IPS-18c (cell line): ENCODE data around the gene CD151.

Experiments
- H3K4me3 ChIP-seq: 2 replicates; pipeline ENCODE4 v1.7.0; 2013; ENCODE audit warnings: low read depth, mild to moderate bottlenecking, low read length, moderate library complexity; ENCODE audit not compliant: insufficient read depth
- H3K9me3 ChIP-seq: one replicate; pipeline ENCODE4 v1.6.1; 2013; ENCODE audit warnings: mild to moderate bottlenecking, low read length, moderate library complexity; ENCODE audit not compliant: control insufficient read depth, insufficient read depth

CD151 gene

GRCh38 chr11:833114-833791 lies 501 bp downstream of the CD151 start:
- H3K4me3 ChIP-seq, result peak overlapping the region; percentile 66
- peaks cover 5% of the 10 kb centered on the region for H3K9me3 ChIP-seq

- Histone ChIP-seq H3K4me3 (peak overlapping the region; percentile 66), H3K9me3 (peaks cover 5% of the 10 kb centered on the region)
These were observed 1.1 kb downstream of the CD151 start for GRCh38 chr11:833849-834311.

GRCh38 chr11:834371-835316 lies 1.9 kb downstream of the CD151 start:
- no peak overlapping the region for H3K4me3 ChIP-seq
- H3K9me3 ChIP-seq, result peaks cover 5% of the 10 kb centered on the region

- no peak overlapping the region for H3K4me3 ChIP-seq
- peaks cover 2% of the 10 kb centered on the region for H3K9me3 ChIP-seq
These were observed 3.5 kb downstream of the CD151 start for GRCh38 chr11:836274-836673.

GRCh38 chr11:836700-837099 lies 3.9 kb downstream of the CD151 start:
- Histone ChIP-seq H3K9me3 (peaks cover 2% of the 10 kb centered on the region), H3K4me3 (no peak overlapping the region)

GRCh38 chr11:837189-837989 lies 4.6 kb downstream of the CD151 start:
- Histone ChIP-seq H3K4me3 (no peak overlapping the region), H3K9me3 (peaks cover 2% of the 10 kb centered on the region)

GRCh38 chr11:837990-838307 lies 5.2 kb downstream of the CD151 start:
- Histone ChIP-seq H3K4me3 (no peak overlapping the region), H3K9me3 (peaks cover 2% of the 10 kb centered on the region)

GRCh38 chr11:838441-839279 lies 5.9 kb downstream of the CD151 start:
- Histone ChIP-seq H3K4me3 (no peak overlapping the region), H3K9me3 (peaks cover 2% of the 10 kb centered on the region)

GRCh38 chr11:839280-839623 lies 6.5 kb downstream of the CD151 start:
- H3K4me3 ChIP-seq, result no peak overlapping the region
- H3K9me3 ChIP-seq, result peaks cover 2% of the 10 kb centered on the region

GRCh38 chr11:839875-840617 lies 7.3 kb downstream of the CD151 start:
- Histone ChIP-seq H3K4me3 (no peak overlapping the region), H3K9me3 (no peaks in the 10 kb centered on the region)

GRCh38 chr11:841981-842369 lies 9.2 kb downstream of the CD151 start:
- H3K4me3 ChIP-seq, result peak overlapping the region; percentile 93
- no peaks in the 10 kb centered on the region for H3K9me3 ChIP-seq

- peak within 1 kb of the TSS; percentile 93 for H3K4me3 ChIP-seq
- H3K9me3 ChIP-seq, result no peaks in the 10 kb centered on the region
These were observed 9.7 kb downstream of the CD151 start, which contains the start of the genes POLR2L and TSPAN4 for GRCh38 chr11:842370-843002. TSS of gene POLR2L (minus strand) at chr11:842529. CDS start at chr11:842508, 21 bp downstream. TSS of gene TSPAN4 (plus strand) at chr11:842852. CDS start at chr11:850305, 7,453 bp downstream.

- H3K9me3 ChIP-seq, result no peaks in the 10 kb centered on the region
- H3K4me3 ChIP-seq, result peak overlapping the region; percentile 93
These were observed 10.5 kb downstream of the CD151 start for GRCh38 chr11:843086-843734.

- Histone ChIP-seq H3K9me3 (no peaks in the 10 kb centered on the region), H3K4me3 (peak overlapping the region; percentile 93)
These were observed 11.3 kb downstream of the CD151 start for GRCh38 chr11:843818-844692.
